SH-SY5Y (cell line): ENCODE measurements around the gene TDP1.

Experiments used
- GATA2 ChIP-seq: IDR thresholded peaks from 2 replicates; pipeline ENCODE4 v1.6.1; 2011; ENCODE audit warnings: mild to moderate bottlenecking, low read depth, low read length
- GATA3 ChIP-seq: IDR thresholded peaks from 2 replicates; pipeline ENCODE4 v1.6.1; 2011; ENCODE audit warnings: low read depth, mild to moderate bottlenecking, low read length, moderate library complexity

DNA sequence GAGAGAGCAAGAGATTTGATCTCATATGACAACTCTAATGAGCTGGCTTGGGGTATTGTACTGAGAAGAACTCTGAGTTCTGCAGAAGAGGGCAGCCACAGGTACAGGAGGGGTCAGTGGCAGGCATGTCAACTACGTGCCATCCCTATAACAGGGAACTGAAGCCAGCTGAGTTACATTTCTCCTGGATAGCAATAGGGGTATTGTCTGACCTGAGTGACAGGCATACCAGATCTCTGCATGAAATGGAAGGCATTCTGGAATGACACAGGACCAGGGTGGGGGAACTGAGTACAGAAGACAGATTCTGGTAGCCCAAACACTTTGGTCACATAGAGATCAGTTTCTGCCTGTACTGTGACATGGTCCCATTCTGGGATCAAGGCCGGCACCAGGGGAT is 37.0 kb upstream of the TDP1 start:
- no peak for TF ChIP-seq GATA3
- no peak for TF ChIP-seq GATA2
